Measurements from ENCODE around the gene DNAH17.
"Not testable (repeated sequence)": the region's sequence is repeated elsewhere in the genome, so short reads cannot be mapped to it uniquely, and the experiment has no call there.

The DNAH17 gene

GRCh38 chr17:78522031-78522809 lies 55.0 kb downstream of the DNAH17 start:
- DNase-seq, result no peak

GRCh38 chr17:78517421-78517820 lies 59.8 kb downstream of the DNAH17 start:
- no peak for DNase-seq

DNA sequence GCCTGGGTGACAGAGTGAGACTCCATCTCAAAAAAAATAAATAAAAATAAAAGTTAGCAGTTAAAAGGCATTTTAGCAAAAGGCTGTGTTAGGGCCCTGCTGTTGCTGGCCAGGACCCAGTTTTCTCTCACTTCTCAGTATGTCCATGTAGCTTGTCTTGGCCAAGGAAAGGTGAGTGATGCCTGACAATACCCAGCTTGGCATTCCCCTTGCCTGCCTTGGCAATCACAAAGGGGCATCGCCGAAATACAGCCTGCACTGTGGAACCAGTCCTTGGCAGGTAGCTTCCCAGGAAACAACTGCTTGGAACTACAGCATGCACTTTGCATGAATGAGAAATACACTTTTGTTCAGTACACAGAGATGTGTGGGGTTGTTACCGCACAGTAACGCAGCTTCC lies 61.7 kb downstream of the DNAH17 start:
- DNase-seq, result no peak

GRCh38 chr17:78514521-78514920 lies 62.7 kb downstream of the DNAH17 start:
- DNase-seq, result no peak

DNA sequence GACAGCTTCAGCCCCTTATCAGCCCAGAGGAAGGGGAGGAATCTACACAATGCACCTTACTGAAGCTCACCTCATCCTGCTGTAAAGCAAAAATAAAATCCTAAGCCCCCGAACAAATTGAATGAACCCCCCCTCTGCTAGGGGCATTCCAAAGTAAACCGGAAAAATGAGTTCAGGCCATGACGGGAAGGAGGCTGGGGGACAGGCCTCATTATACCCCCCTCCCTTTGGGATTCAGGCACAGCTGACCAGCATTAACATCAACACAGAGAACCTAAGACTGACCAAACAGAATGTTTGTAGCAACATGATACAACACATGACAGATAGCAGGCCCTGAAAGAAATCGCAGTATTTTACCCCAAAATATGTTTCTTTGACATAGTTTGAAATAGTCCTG lies 64.2 kb downstream of the DNAH17 start:
- no peak for DNase-seq

DNA sequence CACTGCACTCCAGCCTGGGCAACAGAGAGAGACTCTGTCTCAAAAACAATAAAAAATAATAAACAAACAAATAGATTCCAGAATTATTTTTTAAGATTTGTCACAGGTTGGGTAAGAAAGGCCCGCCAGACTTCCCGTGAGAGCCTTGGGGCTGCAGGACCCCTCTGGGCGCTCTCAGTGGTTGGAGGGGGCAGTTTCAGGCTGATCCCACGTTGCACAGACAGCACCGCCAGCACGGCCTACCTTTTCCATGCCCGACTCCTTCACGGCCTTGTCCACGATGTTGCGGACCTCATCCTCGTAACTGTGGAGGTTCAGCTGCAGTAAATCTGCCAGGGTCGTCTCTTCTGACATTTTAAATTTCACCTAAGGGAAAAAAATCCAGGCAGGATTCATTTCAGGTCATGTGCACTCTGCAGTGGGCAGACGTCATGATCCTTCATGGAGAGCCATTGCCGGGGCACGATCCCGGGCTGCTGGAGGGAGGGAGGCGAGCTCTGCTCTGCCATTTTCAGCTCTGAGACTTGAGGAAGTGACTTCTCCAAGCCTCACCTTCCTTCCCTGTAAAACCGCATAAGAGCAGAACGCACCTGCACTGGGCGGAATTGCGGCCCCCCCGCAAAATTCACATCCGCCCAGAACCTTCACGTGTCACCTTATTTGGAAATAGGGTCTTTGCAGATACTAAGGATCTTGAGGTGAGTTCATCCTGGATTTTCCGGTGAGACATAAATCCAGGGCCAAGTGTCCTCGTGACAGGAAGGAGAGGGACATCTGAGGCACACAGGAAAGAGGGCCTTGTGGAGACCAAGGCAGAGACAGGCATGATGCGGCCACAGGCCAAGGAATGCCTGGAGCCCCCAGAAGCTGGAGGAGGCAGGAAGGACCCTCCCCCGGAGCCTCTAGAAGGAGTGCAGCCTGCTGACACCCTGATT lies 66.8 kb downstream of the DNAH17 start:
- no peak for DNase-seq

- DNase-seq, result no peak
These were observed 69.7 kb downstream of the DNAH17 start for GRCh38 chr17:78507526-78507925.

- DNase-seq, result no peak
These were observed 70.5 kb downstream of the DNAH17 start for GRCh38 chr17:78506454-78507309.

- DNase-seq, result no peak
These were observed 72.9 kb downstream of the DNAH17 start for GRCh38 chr17:78504156-78504925.

- DNase-seq, result not testable (repeated sequence)
These were observed 73.8 kb downstream of the DNAH17 start for GRCh38 chr17:78503388-78503787.

DNA sequence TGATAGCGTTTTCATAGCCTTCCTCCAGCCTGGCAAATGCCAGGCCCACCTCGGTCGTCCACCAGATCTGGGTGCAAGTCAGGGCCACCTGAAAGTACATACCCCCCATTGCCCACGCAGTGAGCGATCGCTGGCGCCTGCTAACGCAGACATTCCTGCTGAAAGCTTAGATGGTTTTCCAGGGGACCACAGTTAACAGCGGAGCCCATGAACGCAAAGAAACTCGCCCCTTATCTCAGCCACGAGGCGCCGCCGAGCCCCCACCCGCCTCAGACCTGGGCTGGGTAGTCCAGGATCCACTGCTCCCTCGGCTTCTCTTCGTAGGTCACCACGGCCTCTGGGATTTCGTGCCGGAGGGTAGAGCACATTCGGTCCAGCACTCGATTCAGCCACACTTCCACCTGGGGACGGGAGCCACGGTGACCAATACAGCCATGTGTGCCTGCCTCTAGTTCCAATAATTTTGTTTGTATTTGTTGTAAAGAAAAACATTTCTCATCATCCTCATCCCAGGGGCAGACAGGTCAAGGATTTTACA lies 74.5 kb downstream of the DNAH17 start:
- no peak for DNase-seq

DNA sequence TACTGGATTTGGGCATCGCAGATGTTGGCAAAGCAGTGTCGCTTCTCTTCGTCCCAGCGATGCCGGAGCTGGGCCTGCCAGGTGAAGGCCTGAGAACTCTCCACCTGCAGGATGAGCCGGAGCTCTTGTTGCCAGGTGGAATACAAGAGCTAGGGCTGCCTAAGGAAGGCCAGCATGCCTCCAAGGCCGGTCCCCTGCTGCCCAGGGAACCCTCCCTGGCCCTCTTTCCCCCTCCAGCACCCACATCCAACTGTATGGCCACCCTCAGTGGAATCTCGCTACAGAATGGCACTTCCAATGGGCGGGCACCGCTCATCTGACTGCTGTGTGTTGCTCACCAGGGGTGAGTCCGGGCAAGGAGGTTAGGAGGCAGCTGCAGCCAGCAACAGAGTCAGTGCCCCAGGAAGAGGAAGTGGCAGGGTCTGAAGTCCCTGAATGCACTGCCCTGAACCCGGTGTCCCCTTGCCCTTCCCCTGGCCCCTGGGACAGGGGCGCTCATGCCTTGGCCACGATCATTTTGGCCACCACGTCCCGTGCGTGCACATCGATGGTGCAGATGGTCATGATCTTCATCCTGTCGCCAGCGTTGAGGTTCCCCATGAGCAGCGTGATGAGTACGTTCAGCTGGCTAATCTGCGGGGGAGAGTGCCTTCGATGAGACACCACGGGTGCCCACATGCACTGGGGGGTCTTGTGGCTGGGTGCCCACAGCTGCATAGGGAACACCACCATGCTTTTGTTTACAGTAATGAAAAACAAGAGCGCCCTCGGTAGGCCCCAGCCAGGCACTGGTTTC lies 75.8 kb downstream of the DNAH17 start:
- no peak for DNase-seq

GRCh38 chr17:78500806-78501205 lies 76.4 kb downstream of the DNAH17 start:
- no peak for DNase-seq

DNA sequence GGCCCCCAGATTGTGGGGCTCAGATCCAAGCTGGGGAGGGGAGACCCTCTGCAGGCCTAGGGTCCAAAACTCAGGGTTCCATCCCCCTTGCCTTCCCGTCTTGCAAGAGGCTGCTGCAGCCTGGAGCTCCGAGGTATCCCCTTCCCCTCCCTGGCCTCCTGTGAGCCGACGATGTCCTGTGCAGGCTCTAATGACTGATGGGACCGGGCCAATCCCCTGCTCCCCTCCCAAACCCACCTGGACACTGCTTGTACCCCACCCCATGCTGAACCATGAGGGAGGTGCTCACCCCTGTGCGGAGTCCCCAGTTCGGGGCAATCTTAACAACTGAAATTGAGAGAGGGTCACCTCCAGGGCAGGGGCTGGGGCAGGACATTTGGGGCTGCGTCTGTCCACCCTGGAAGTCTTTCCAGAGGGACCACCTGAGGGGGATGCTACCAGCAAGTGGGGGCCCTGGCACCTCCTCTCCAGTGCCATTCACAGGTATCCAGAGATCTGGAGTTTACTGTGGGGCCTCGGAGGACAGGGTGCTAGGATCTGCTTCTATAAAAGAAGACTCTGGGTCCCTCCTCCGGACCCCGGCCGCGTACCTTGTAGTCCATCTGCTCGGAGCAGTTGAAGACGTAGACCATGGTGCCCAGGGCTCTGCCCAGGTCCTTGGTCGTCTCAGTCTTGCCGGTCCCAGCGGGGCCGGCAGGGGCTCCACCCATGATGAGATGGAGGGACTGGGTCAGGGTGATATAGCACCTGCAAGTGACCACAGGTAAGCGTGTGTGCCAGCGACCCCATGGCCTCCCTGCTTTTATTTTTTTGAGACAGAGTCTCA lies 77.3 kb downstream of the DNAH17 start:
- DNase-seq, result no peak

GRCh38 chr17:78498848-78499247 lies 78.3 kb downstream of the DNAH17 start:
- no peak for DNase-seq

DNA sequence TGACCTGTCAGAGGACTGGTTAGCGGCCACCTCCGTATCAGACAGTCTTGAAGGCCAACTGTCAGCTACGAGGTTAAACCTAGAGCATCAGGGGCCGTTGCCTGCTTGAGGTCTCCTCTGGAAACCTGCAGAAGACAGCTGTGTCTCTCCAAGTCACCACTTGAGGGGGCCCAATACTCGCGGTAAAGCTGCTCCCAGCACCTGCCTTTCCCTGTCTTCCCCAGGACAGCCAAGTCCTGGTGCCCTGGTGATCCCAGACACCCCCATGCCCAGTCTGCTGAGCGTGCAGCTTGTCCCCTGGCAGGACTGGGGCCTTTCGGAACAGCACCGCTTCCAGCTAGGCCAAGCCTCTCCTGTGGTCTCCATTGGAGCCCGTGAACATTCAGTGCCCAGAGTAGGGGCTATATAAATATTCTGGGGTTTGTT lies 80.1 kb downstream of the DNAH17 start:
- peak in 3 of 5 experiments; percentile 19 to 58 (median 34) for DNase-seq

DNA sequence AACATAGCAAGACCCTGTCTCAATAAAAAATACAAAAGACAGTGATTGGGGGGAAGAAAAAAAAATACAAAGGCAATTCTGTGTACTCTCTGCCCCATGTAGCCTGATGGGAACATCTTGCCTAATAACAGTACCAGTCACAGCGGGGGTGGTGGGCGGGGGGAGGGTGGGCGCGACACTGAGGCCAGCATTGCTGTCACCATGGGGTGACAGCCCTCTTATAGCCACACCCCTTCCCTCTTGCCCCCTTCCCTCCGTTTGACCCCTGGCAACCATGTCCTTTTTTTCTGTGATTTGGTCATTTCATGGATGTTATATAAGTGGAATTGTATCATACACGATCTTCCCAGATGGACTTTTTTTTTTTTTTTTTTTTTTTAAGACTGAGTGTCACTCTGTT lies 80.9 kb downstream of the DNAH17 start:
- no peak for DNase-seq

DNA sequence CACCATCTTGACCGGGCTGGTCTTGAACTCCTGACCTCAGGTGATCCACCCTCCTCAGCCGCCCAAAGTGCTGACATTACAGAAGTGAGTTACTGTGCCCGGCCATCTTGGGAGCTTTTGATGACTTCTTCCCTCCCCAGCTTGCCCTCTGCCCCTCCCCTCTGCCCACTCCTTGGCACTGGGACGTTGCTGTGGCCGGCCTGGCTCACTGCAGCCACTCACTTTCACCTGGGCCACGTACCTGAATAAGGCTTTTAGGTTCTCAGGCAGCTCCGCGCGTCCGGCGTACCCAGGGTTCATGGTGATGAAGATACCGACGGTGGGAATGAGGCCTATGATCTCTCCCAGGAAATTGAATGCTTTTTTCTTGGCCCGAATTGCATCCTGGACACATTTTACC lies 81.6 kb downstream of the DNAH17 start:
- no peak for DNase-seq

- no peak for DNase-seq
These were observed 82.4 kb downstream of the DNAH17 start for GRCh38 chr17:78494696-78495330.
